Activated CD4-positive, alpha-beta T cell treated with anti-CD3 and anti-CD28 coated beads, Interleukin-10, Interleukin-2, amounts not matched to agents 100 ng/mL and 50 ng/mL, durations not matched to agents 16 hours and 8 hours (primary cell): Measurements from ENCODE around the gene C2CD3.
A peak's percentile ranks its signal among the peaks of the same experiment; 100 is the strongest.
"Not testable (repeated sequence)": the region's sequence is repeated elsewhere in the genome, so short reads cannot be mapped to it uniquely, and the experiment has no call there.

ENCODE experiments used
- DNase-seq: peaks from one replicate; pipeline ENCODE4 v3.0.0-alpha.2; 2020

Gene C2CD3

DNA sequence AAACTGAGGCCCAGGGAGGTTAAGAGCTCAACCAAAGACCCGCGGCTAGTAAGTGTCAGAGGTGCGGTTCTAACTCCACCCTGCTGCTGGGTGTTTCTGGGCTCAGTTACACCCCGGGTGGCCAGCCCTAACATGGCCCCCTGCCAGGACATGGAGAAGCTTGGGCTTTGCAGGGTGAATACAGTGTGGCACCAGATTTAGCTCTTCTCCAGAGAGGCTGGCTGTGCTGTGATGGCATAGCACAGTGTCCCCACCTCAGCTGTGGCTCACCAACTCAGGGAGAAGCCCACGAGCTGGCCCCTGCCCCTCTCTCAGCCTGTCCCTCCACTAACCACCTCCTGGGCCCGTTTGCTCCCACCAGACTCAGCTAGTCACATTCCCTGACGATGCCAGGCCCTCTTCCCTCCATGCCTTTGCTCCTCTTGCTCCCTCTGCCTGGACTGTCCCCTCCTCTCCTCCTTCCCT lies 168.9 kb downstream of the C2CD3 start:
- no peak for DNase-seq

DNA sequence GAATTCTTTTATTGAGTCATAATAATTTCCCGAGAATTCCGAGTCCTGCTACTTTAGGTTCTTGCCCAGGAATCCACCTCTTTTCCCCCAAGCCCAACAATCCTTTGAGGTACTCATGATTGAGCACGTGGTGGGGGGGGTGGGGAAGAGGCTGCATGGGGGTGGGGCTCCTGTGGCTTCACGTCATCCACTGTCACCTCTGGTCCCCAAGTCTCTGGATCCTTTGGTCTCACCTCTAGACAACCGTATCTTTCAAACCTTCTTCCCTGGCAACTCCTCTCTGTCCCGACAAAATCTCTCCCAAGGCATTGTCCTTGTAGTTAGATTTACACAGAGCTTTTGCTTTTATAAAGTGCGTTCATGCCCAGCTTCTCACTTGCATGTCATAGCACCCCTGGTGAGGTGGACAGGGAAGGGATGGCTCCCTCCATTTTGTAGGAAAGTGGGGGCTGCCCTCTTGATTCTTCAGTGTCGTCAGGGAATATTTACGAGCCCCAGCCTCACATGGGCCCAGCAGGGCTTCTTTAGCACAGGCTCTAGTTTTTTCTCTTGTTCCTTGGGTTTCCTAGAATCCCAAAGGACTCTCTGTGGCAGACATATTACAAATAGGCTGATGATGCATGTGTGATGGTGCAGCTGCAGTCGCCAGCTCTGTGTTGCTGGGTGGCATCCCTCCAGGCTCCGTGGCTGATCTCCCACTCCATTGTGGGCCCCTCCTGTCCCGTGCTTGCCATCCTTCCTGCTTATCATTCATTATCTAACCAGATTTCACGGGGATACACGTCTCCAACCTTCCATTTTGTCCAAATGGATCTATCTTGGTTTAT lies 170.3 kb downstream of the C2CD3 start:
- DNase-seq: no peak

DNA sequence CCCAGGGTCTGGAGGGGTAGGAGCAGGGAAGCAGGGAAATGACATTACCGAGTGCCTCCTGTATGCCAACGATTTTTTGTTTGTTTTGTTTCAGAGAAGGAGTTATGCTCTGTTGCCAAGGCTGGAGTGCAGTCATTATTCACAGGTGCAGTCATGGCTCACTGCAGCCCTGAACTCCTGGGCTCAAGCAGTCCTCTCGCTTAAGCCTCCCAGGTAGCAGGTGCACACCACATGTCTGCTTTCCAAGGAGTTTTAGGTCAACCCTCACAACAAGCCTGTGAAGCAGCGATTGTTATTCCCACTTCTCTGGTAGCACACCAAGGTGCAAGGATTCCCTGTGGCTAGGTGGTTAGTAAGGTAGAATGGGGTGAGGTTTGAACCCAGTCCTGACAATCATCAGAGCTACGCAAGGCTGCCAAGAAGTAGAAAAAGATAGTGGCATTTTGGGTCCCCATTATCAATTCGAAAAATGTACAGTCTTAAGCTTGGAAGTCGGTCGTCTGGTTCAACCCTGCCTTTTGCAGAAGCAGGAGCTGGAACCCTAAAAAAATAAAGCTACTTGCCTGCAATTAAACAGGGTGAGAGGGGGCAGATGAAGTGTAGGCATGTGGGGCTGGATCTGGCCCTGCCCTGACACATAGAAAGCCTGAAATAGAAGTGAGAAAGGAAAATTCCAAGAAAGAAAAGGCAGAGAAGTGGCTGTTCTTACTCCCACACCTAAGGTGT lies 171.1 kb downstream of the C2CD3 start:
- DNase-seq: no peak

DNA sequence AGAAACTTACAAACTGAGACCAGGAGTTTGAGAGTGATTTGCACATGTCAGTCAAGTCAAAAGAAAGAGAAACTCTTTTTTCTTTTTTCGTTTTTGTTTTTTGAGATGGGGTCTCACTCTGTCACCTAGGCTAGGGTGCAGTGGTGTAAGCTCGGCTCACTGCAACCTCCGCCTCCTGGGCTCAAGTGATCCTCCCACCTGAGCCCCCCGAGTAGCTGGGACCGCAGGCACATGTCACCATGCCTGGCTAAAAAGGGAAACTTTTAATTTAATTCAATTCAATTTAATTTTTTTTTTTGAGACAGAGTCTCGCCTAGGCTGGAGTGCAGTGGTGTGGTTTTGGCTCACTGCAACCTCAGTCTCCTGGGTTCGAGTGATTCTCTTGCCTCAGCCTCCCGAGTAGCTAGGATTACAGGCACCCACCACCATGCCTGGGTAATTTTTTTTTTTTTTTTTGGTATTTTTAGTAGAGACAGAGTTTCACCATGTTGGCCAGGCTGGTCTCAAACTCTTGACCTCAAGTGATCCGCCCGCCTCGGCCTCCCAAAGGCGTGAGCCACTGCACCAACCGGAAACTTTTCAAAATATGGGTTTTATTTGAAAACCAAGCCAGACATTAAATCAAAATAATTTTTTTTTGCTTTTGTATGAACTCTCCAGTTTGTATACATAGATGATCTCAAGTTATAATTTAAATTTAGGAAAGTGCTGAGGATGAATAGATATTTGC lies 171.8 kb downstream of the C2CD3 start:
- DNase-seq: no peak

DNA sequence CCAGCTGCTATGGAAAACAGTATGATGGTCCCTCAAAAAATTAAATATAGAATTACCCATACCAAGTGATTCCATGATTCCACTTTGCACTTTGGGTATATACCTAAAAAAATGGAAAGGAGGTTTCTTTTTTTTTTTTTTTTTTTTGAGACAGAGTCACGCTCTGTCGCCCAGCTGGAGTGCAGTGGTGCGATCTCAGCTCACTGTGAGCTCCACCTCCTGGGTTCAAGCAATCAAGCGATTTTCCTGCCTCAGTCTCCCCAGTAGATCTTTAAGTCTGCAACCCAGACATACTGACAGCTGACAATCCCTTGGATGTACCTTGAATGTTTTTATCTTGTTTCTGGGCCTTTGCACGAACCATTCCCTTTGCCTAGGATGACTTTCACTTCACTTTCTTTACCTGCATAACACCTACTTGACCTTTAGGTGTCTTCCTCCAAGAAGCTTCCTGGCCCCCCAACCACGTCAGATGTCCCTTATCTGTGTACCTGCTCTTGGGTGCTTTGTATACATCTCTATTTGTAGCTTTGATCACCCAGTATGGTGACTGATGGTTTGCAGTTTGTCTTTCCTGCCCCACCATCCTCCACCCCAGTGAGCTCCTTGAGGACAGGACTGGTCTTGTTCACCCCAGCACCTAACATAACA lies 173.6 kb downstream of the C2CD3 start:
- no peak for DNase-seq

DNA sequence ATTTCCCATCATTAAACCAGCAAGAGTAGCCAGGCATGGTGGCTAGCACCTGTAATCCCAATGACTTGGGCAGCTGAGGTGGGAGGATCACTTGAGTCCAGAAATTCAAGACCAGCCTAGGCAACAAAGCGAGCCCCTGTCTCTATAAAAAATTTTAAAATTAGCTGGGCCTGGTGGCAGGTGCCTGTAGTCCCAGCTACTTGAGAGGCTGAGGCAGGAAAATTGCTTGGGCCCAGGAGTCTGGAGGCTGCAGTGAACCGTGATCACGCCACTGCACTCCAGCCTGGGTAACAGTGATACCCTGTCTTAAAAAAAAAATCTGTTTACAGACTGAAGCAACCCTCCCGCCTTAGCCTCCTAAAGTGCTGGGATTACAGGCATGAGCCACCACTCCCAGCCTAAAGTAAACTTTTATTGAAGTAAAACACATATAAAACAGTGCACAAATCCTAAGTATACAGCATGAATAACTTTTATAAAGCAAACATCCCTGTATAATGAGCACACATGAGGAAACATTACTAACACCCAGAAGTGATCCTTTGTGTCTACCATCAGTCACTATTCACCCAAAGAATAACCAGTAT lies 174.5 kb downstream of the C2CD3 start:
- DNase-seq: no peak

DNA sequence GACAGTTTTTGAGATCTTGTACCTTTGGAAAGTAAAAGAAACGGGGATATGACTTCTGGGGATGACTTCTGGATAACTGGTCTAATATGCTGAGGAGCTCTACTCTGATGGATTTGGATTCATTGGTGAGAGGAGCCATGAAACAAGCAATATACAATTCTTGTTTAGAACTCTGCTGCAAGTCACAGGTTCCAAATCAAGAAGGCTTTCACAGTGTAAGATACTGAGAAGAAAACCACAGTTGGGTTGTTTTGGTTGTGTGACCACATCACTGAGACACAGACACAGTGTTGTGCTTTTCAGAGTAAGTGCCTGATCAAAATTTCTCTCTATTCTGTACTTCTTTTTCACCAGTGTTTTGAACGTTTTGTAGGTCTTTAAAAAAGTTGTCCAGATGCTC lies 175.1 kb downstream of the C2CD3 start:
- peak; percentile 70 for DNase-seq

DNA sequence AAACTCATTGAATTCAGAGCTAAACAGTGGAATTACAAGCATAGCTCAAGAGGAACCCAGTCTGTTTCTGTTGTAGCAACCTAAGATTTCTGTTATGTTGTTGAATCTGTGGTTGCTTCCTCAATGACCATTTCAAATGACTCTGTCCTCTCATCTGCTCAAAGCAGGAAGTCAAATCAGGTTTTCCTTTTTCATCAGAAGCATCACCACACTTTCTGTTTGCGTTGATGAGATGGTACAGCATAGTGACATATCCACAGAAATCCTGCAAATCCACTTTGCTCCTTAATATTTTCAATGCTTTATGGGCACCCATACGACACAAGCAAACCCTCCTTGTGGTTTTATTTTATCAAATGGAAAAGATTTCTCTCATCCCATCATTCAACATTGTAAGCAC lies 175.6 kb downstream of the C2CD3 start:
- DNase-seq: peak; percentile 86

DNA sequence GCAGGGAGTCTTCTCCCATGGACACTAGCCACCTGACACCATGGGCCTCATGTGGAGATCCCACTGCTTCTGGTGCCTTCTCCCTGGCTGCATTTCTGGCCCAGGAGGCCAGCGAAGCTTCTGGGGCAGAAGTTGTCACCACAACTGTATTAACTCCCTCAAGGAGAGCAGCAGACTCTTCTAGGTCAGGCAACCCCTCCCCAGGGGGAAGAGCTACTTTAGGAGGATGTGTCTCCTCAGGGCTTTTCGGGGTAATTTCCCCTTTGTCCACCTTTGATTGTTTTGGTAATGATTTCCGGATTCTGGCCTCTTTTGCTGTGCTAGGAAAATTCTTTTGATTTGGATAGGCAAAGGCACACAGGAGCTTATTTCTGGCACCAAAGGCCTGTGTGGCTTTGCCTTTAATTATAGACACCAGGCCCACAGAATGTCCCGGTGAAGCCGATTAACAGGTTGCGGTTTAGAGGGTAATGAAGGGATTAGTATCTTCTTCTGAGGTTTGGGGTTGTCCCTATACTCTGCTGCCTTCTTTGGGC lies 179.3 kb downstream of the C2CD3 start:
- DNase-seq: no peak

DNA sequence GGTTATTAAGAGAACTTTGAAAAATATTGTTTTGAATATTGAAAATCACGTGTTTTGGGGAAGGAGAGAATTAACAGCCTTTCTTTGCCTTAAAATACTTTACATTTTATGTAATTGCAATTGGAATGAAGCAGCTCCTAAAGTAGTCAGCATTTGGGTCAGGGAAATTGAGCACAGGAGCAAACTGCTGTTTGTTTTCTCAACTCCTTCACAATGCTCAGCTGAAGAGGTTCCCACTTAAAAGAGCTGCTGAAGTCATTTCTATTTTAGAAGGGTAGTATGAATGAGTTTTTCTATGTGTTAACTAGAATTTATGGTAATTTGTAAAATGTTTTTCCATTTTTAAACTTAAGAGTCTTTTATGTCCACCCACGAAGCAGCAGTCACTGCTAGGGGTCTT lies 180.1 kb downstream of the C2CD3 start:
- no peak for DNase-seq

DNA sequence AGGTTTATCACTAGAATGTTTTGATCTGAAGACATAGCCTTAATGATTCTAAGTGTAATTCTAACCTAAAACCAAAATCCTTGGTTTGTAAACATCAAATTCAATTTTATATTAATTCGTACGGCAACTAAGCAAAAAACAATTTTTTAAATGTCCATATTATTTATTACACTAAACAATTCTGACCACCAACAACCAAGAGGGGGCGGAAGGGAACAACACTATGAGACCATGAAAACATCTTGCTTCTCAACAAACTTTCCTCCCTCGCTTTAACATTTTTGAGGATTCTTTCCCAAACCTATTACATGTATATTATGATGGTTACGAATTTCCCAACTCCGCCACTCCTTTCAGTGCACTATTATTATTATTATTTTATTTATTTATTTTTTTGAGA lies 181.6 kb downstream of the C2CD3 start:
- no peak for DNase-seq

DNA sequence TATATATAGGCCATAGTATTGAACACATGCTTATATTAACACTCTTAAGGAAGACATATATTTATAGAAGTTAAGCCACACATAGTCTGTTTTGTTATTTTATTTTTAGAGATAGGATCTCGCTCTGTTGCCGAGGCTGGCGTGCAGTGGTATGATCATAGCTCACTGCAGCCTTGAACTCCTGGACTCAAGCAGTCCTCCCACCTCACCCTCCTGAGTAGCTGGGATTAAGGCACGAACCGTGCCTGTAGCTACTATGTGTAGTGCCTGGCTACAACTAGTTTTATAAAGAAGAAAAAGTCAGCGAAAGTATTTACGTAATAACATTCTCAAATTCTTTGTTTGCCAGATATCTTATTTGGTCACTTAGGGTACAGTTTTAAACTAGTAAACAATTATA lies 182.6 kb downstream of the C2CD3 start:
- DNase-seq: no peak

DNA sequence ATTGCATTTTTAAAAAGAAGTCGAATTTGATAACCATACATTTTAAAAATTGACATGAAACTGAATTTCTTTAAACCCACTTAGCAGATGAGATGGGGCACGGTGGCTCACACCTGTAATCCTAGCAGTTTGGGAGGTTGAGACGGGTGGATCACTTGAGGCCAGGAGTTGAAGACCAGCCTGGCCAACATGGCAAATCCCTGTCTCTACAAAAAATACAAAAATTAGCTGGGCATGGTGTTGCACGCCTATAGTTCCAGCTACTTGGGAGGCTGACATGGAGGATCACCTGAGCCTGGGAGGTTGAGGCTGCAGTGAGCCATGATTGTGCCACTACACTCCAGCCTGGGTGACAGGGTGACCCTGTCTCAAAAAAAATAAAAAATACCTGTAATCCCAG lies 185.1 kb downstream of the C2CD3 start:
- not testable (repeated sequence) for DNase-seq

DNA sequence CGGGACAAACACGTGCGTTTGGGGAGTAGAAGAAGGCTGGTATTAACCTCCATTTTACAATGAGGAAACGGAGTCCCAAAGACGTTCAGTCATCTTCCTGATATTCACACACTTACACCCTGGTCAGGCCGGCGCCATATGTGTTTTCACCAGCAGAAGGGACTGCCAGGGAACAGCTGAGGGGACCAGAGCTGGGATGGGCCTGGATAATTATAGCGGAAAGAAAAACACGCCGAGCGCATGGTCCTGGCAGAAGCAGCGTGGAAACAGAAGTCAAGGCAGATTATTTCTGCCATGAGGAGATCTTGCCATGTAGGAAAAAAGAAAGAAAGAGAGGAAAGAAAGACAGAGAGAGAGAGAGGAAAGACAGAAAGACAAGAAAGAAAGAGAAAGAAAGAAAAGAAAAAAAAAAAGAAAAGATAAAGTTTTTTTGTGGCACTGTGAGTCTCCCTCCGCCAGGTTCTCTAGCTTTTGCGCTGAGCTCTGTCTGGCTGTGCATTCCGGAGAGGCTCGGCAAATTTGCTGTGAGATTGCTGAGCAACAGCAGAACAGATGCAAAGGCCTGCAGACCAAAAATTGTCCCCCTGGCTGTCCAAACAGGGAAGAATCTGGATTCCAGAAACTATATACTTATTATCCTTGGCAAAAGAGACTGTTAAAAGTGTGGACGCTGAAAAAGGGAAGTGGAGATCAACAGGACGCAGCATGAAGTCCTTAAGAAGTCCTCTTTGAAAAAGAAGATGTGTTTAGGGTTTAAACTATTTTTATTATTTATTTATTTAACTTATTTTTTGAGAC lies 186.9 kb downstream of the C2CD3 start:
- DNase-seq: no peak

DNA sequence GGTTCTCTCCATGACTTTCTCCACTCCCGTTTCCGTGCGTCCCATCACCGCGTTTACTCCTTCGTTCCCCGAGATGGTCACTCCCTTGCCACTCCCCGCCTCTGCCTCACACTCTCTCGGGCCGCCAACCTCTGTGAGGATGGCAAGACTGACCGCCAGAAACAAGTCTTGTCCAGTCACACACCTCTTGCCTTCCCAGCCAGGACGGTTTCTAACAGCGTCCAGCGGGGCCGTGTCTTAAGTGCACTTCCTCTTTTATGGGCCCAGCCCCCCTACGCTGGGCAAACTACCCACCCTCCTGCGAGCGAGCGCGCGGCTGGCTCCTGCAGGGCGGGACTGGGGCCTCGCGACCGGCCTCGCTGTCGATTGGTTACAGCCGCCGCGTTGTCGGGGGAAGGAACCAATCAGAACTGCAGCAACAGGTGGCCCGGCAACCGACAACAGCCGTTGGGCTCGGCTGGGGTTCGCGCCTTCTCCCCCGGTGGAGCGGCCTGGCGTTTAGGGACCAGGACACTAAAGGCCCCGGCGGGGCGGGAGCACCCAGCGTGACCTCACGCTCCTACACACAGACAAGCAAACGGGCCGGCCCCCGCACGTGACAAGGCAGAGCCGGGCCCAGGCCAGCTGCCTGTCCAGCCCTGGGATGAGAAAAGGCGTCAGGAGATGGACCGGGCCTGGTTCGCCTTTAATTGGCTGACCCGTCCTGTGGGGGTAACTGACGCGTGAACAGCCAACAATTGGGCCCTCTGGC lies 187.6 kb downstream of the C2CD3 start:
- DNase-seq: peak; percentile 98

DNA sequence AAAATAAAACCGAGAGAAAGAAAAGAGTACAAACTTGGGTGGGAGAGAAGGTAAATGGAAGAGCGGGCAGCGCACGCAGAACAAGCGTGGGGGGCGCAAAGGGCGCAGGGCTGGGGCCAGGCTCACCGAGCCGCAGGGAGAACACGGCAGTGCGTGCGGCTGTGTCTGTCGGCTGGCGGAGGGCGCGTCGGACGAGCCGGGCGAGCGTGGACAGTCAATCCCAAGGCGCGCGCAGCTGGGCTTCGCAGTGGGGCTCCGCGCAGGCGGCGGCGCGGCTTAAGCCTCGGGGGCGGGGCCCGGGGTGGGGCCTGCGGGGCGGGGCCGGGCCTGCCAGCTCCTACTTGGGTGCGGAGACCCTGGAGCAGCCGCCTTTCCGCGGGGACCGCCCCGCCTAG lies 188.2 kb downstream of the C2CD3 start, which contains the start of gene UCP2:
Gene UCP2 (minus strand): TSS at position 249 of the 395 bp plus-strand sequence. CDS start 4,465 bp downstream, outside the sequence.
- peak; percentile 94 for DNase-seq

DNA sequence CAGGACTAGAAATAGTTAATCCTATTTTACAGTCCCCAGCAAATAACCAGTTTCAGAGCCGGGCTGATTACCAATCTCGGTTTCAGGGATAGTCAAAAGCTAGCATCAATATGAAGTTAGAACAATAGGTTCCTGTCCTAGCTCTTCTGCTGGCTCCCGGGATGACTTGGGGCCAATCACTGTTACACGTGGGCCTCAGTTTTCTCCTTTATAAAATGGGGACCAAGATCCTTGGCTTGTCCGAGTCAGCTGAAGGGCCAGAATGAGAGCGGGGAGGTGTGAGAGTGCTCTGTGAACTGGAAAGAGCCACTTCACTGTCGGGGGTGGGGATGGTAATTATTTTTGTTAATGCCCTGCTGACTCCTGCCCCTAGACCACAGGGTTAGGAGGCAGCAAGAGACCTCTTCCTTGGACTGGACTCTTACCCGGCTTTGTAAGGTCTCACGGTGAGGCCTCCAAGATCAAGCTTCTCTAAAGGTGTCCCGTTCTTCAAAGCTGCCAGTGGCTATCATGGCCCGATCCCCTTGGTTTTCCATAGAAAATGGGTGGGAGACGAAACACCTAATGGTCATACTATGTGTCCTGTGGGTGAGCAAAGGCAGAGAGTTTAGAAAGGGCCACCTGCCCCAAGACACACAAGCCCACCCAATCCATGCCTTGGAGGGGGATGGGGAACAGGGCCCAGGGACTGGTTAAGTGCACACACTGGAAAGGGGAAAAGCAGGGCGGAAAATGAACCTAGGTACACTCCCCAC lies 189.6 kb downstream of the C2CD3 start:
- DNase-seq: no peak

DNA sequence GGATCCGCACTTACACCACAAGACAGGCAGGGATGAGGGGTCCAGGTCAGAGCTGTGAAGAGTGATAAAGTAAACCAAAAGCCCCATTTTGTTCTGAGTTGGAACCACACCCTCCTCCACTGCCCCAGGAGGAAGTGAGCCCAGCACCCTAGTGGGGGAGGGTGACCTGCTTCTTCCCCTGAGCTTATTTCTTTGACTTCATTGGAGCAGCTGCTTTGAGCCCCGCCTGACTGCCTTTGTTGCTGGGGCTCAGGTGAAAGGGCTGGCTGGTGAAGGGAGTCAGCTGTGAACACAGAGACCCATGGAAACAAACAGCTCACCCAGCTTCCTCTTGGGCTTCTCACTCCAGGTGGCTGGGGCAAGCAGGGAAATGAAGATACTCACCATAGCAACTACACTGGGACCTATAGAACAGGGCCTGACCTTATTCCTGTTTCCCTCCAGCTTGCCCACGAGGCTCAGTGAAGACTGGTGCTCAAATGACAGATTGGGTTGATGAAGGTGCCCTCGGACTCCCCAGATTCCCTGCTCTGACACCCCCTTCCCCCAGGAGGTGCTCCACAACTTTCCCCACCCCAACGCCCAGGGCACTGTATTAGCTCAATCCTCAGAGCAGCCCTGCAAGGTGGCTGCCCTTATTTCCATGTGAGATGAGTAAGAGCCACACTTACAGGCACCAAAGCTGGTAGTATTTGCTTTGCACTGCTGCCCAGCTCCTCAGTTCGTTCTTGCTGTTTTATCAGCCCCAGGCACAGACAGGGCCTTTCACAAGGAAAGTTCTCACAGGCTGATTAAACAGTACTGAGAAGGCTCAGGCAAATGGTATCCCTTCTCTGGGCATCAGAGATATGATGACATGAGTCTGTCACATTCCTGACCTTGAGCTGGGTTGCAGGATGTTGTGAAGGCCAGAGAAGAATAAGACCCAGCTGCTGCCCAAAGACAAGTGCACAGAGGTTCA lies 190.5 kb downstream of the C2CD3 start:
- DNase-seq: peak; percentile 85
